ENCODE measurements around the gene SPACA6.

SPACA6 gene

DNA sequence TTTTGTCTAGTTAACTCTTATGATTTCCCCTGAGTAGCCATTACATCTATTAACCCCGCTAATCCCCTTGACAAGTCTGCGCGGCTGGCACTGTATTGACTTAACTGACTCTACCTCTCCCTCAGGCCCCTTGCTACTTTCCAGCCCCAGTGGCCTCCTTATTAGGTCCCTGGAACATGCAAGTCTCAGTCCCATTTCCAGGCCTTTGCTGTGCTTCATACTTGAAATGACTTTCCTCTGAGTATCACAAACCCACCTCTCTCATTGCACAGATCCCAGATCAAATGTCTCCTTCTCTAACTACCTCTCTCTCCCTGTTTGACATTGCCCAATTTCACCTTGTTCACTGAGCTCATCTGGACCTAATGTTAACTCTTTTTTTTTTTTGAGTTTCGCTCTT is 13.2 kb downstream of the SPACA6 start:
- TF ChIP-seq ZNF274 (IDR thresholded peaks at IDR 0.05; ENCODE audit: low read depth, low read length) = no peak

DNA sequence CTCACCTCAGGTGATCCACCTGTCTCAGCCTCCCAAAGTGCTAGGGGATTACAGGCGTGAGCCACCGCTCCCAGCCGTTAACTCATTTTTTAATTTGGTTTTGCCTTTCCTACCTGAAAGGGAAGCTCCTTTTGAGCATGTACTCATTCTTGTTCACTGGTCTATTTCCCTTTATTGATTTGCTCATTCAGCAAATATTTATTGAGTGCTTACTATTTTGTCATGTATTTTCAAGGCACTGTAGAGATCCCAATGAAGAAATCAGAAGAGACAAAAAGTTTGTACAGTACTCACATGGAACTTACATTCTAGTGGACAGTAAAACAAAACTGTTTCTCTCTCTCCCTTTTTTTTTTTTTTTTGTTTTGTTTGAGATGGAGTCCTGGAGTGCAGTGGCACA is 13.8 kb downstream of the SPACA6 start:
- H3K4me3 ChIP-seq (ENCODE audit: low read length) = no peak overlapping the region
- TF ChIP-seq ZNF274 (IDR thresholded peaks at IDR 0.05; ENCODE audit: low read depth, low read length) = no peak

More for the DNA sequence above, 13.2 kb downstream of the SPACA6 start:
- no peak overlapping the region for H3K4me3 ChIP-seq (ENCODE audit: low read length)

DNA sequence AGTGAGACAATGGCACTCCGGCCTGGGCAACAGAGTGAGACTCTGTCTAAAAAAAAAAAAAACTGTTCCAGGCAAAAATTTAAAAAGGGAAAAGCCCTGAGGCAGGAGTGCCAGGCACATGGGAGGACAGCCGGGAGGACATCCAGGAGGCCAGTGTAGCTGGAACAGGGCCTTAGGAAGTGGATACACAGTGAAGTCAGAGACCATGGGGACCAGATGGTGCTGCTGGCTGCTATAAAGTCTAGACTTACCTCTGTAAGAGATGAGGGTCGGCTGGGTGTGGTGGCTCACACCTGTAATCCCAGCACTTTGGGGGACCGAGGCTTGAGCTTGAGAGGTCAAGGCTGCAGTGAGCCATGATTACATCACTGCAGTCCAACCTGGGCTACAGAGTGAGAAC is 15.7 kb downstream of the SPACA6 start:
- no peak overlapping the region for H3K4me3 ChIP-seq (ENCODE audit: low read length)
- TF ChIP-seq ZNF274 (IDR thresholded peaks at IDR 0.05; ENCODE audit: low read depth, low read length) = no peak

DNA sequence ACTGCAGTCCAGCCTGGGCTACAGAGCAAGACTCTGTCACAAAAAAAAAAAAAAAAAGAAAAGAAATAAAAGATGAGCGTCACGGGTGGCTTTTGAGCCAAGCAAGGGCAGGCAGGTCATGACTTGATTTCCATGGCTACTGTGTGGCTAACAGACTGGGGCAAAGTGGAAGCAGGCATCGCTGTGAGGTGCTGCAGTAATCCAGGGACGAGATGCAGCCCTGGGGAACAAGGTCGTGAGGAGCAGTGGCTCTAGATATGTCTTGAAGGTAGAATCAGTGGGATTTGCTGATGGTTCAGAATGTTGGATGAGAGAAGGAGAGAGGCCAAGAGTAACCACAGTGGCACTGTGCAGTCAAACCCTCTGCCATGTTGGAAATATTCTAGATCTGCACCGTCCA is 16.4 kb downstream of the SPACA6 start:
- no peak overlapping the region for H3K4me3 ChIP-seq (ENCODE audit: low read length)
- no peak for TF ChIP-seq ZNF274 (IDR thresholded peaks at IDR 0.05; ENCODE audit: low read depth, low read length)

GRCh38 chr19:51710163-51710562 is 17.0 kb downstream of the SPACA6 start:
- no peak overlapping the region for H3K4me3 ChIP-seq (ENCODE audit: low read length)
- TF ChIP-seq ZNF274 (IDR thresholded peaks at IDR 0.05; ENCODE audit: low read depth, low read length) = no peak

DNA sequence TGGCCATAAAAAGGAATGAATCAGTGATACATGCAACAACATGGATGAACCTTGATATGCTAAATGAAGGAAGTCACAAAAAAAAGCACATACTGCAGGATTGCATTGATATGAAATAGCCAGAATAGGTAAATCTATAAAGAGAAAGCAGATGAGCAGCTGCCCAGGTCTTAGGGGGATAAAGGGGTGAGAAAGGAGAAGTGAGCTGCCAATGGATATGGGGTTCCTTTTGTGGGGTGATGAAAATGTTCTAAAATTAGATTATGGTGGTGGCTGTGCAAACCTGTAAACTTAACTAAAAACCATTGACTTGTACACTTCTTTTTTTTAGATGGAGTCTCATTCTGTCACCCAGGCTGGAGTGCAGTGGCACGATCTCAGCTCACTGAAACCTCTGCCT is 18.6 kb downstream of the SPACA6 start:
- no peak overlapping the region for H3K4me3 ChIP-seq (ENCODE audit: low read length)
- TF ChIP-seq ZNF274 (IDR thresholded peaks at IDR 0.05; ENCODE audit: low read depth, low read length) = no peak

- TF ChIP-seq ZNF274 (IDR thresholded peaks at IDR 0.05; ENCODE audit: low read depth, low read length) = no peak
- no peak overlapping the region for H3K4me3 ChIP-seq (ENCODE audit: low read length)
These were observed 19.4 kb downstream of the SPACA6 start for GRCh38 chr19:51712461-51713081.

DNA sequence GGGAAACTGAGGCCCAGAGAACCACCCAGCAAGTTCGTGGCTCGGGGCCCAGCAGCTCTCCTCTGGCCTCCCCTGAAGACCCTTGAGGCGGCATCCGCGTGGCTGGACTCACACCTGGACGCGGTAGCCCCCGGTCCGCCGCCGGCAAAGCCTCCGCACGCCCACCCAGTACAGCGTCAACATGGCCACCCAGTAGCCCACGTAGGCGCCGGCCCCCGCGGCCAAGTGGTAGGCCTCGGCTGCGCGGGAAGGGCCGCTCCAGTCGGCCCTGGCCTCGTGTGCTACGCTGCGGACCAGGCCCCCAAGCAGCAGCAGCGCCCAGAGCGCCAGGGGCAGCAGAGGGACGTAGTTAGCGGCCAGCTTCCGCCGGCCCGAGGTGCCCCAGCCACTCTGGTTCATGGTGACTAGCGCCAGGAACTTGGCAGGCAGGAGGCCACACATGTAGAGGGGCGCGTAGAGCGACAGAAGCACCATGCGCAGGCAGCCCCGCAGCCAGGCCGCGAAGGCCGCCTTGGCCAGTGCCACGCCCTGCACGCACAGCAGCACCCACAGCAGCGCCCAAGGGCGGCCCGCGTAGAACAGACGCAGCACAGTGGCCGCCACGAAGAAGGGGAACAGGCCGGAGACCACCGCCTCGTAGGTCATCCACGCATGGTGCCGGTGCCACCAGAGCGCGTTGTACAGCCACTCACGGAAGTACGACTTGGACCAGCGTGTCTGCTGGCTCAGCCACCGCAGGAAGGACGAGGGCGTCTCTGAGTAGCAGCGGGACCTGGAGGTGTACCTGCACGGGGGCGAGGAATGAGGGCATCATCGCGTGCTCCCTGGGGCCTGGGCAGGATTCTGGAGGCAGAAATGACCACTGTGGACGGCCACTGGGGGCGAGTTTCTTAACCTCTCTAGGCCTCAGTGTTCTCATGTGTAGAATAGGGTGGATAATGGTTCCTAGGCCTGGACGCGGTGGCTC is 20.5 kb downstream of the SPACA6 start:
- no peak for TF ChIP-seq ZNF274 (IDR thresholded peaks at IDR 0.05; ENCODE audit: low read depth, low read length)
- H3K4me3 ChIP-seq (ENCODE audit: low read length) = no peak overlapping the region

- TF ChIP-seq ZNF274 (IDR thresholded peaks at IDR 0.05; ENCODE audit: low read depth, low read length) = no peak
- H3K4me3 ChIP-seq (ENCODE audit: low read length) = no peak overlapping the region
These were observed 21.7 kb downstream of the SPACA6 start for GRCh38 chr19:51714848-51715247.

GRCh38 chr19:51715850-51716249 is 22.7 kb downstream of the SPACA6 start:
- no peak for TF ChIP-seq ZNF274 (IDR thresholded peaks at IDR 0.05; ENCODE audit: low read depth, low read length)
- no peak overlapping the region for H3K4me3 ChIP-seq (ENCODE audit: low read length)

DNA sequence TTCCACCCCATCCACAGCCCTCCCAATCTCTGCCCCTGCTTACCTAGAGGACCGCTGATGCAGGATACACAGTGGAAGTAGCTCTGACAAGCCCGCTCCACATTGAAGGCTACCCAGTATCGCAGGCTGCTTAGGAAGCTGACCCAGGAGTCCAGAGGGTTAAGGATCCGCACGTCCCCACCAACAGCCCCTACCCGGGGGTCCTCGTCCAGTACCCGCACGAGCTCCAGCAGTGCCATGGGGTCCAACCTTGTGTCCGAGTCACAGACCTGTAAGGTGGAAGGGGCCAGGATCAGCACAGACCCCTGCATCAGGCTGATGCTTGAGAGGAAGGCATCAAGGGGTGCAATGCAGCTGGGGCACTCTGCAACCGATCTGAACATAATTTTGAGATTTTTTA is 23.8 kb downstream of the SPACA6 start:
- no peak overlapping the region for H3K4me3 ChIP-seq (ENCODE audit: low read length)
- TF ChIP-seq ZNF274 (IDR thresholded peaks at IDR 0.05; ENCODE audit: low read depth, low read length) = no peak

DNA sequence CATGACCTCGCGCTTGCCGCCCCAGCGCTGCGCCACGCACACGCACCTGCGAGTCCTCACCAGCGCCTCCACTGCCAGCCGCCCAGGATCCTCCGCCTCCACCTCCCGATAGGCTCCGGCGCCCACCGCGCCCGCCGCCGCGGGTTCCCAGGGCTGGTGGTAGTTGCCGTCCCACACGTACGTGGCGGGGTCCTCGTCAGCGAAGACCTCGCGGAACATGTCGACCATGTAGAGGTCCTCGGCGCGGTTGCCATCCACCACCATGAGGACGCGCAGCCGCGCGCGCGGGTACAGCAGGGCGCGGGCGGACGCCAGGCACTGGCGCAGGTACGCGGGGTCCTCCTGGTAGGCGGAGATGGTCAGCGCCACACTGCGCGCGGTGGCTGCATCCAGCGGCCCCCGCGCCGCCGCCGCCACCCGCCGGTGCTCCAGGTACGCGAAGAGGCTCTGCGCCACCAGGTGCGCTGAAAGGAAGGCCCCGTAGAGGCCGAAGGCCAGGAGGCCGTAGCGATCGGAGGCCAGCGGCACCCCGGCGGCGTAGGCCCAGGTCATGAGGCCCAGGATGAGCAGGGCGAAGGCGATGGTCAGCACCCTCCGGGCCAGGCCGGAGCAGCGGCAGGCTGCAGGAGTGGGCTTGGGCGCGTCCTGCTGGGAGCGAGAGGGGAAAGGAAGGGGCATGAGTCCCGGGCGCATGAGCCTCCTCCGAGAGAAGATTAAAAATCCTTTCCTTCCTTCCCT is 26.3 kb downstream of the SPACA6 start:
- H3K4me3 ChIP-seq (ENCODE audit: low read length) = no peak overlapping the region
- TF ChIP-seq ZNF274 (IDR thresholded peaks at IDR 0.05; ENCODE audit: low read depth, low read length) = no peak

GRCh38 chr19:51721905-51722304 is 28.8 kb downstream of the SPACA6 start:
- no peak for TF ChIP-seq ZNF274 (IDR thresholded peaks at IDR 0.05; ENCODE audit: low read depth, low read length)
- no peak overlapping the region for H3K4me3 ChIP-seq (ENCODE audit: low read length)

- no peak for TF ChIP-seq ZNF274 (IDR thresholded peaks at IDR 0.05; ENCODE audit: low read depth, low read length)
These were observed 29.4 kb downstream of the SPACA6 start for GRCh38 chr19:51722492-51722891.

More at GRCh38 chr19:51722492-51722891, 29.4 kb downstream of the SPACA6 start:
- no peak overlapping the region for H3K4me3 ChIP-seq (ENCODE audit: low read length)

All from GM08714 (cell line).